Limb (tissue), 2 donors: ENCODE measurements around the gene HOXD3.

Source experiments
- DNase-seq, 2 donors: peaks; one replicate each; pipeline ENCODE4 v3.0.0-alpha.2; 2016; ENCODE audit errors: extremely low spot score in 2 of 2

The HOXD3 gene

GRCh38 chr2:176132205-176133171 lies 24.6 kb upstream of the HOXD3 start:
- DNase-seq, result peak in 1 of 2 donors; percentile 56

- peak in 1 of 2 donors; percentile 55 for DNase-seq
Measured at GRCh38 chr2:176133389-176133788, 23.7 kb upstream of the HOXD3 start.

GRCh38 chr2:176134035-176134434 lies 23.1 kb upstream of the HOXD3 start:
- DNase-seq, result peak in 1 of 2 donors; percentile 41

GRCh38 chr2:176135035-176135440 lies 22.1 kb upstream of the HOXD3 start:
- DNase-seq, result peak in 1 of 2 donors; percentile 39

GRCh38 chr2:176136374-176137251 lies 20.5 kb upstream of the HOXD3 start:
- DNase-seq, result peak; percentile 66 to 84

GRCh38 chr2:176137252-176137580 lies 19.9 kb upstream of the HOXD3 start:
- DNase-seq, result no peak

GRCh38 chr2:176137906-176138305 lies 19.2 kb upstream of the HOXD3 start:
- DNase-seq, result peak in 1 of 2 donors; percentile 39

GRCh38 chr2:176138526-176138922 lies 18.6 kb upstream of the HOXD3 start:
- peak in 1 of 2 donors; percentile 57 for DNase-seq

GRCh38 chr2:176138923-176139660 lies 18.0 kb upstream of the HOXD3 start:
- peak in 1 of 2 donors; percentile 70 for DNase-seq

- DNase-seq, result peak in 1 of 2 donors; percentile 83
Measured at GRCh38 chr2:176139661-176140512, 17.2 kb upstream of the HOXD3 start.

- DNase-seq, result peak; percentile 88 to 94
Measured at GRCh38 chr2:176140513-176141317, 16.4 kb upstream of the HOXD3 start.

GRCh38 chr2:176142281-176142680 lies 14.8 kb upstream of the HOXD3 start:
- no peak for DNase-seq

- no peak for DNase-seq
Measured at GRCh38 chr2:176145085-176145969, 11.8 kb upstream of the HOXD3 start.

- DNase-seq, result peak in 1 of 2 donors; percentile 32
Measured at GRCh38 chr2:176146101-176146500, 11.0 kb upstream of the HOXD3 start.

- no peak for DNase-seq
Measured at GRCh38 chr2:176146645-176147044, 10.5 kb upstream of the HOXD3 start.

GRCh38 chr2:176147210-176147799 lies 9.8 kb upstream of the HOXD3 start:
- peak in 1 of 2 donors; percentile 33 for DNase-seq

- peak in 1 of 2 donors; percentile 46 for DNase-seq
Measured at GRCh38 chr2:176147800-176148496, 9.2 kb upstream of the HOXD3 start.
